ENCODE data around the gene TNFSF15.

The TNFSF15 gene

DNA sequence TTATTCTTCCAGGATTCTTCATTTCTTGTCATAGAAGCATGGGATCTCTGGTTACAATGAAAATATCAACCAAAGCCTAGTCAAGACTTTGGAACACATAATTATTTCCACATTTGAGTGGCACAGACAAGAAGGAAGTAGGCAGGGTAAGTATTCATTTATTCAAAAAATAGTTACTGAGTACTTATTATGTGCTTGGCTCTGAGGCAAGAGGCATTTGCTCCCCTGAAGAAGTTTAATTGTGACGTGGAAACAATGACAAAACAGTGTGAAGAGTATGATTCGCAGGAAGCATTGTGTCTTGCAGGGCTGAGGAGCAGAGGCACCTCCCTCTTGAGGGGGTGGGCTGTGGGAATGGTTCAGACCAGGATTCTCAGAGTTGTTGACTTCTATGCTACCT, 45.0 kb upstream of the TNFSF15 start:
- TF ChIP-seq ZFX (IDR thresholded peaks at IDR 0.05) (no peak), CTCF (conservative IDR thresholded peaks at IDR 0.05) (no peak)
- no peak overlapping the region; the same call in 1 of the 2 replicates for H3K27ac ChIP-seq

DNA sequence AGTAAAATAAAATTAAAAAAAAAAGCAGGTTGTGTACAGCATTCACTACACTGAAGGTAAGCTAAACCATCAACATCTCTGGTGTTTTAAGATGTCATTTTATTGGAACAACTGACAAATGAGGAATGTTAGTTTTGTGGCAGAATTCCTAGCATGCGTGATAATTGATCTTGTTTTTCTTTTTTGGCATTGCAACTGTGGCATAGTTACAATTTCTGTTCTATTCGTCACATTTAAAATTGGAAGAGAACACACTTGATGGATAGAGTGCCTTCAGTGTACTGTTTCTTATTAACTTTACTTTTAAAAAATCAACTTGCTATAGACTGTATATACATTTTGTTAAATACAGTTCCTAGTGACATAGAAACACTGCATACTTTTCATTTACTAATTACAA, 43.6 kb upstream of the TNFSF15 start:
- no peak overlapping the region for H3K27ac ChIP-seq
- no peak for TF ChIP-seq ZFX (IDR thresholded peaks at IDR 0.05)
- TF ChIP-seq CTCF (conservative IDR thresholded peaks at IDR 0.05), result no peak

GRCh38 chr9:114847492-114848417, 41.9 kb upstream of the TNFSF15 start:
- H3K27ac ChIP-seq, result no peak overlapping the region
- TF ChIP-seq ZFX (IDR thresholded peaks at IDR 0.05) (no peak), CTCF (conservative IDR thresholded peaks at IDR 0.05) (no peak)

DNA sequence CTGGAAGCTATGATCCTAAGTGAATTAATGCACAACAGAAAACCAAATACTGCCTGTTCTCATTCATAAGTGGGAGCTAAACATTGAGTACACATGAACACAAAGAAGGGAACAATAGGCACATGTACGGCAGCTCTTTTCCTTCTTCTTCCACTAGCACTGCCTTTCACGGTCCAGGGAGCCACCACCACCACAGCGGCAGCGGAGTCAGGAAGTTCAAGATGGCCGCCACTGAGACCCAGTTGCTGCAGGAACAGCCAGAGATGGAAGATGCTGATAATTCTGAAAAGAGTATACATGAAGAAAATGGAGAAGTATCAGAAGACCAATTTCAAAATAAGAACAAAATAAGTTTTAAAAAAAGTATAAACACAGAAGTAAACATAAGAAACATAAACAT, 39.5 kb upstream of the TNFSF15 start:
- H3K27ac ChIP-seq, result no peak overlapping the region
- TF ChIP-seq CTCF (conservative IDR thresholded peaks at IDR 0.05), result no peak
- no peak for TF ChIP-seq ZFX (IDR thresholded peaks at IDR 0.05)

GRCh38 chr9:114844766-114845165, 38.9 kb upstream of the TNFSF15 start:
- no peak overlapping the region for H3K27ac ChIP-seq
- TF ChIP-seq CTCF (conservative IDR thresholded peaks at IDR 0.05), result no peak
- TF ChIP-seq ZFX (IDR thresholded peaks at IDR 0.05), result no peak

- H3K27ac ChIP-seq, result no peak overlapping the region
- TF ChIP-seq CTCF (conservative IDR thresholded peaks at IDR 0.05) (no peak), ZFX (IDR thresholded peaks at IDR 0.05) (no peak)
These were observed 32.1 kb upstream of the TNFSF15 start for GRCh38 chr9:114837923-114838322.

DNA sequence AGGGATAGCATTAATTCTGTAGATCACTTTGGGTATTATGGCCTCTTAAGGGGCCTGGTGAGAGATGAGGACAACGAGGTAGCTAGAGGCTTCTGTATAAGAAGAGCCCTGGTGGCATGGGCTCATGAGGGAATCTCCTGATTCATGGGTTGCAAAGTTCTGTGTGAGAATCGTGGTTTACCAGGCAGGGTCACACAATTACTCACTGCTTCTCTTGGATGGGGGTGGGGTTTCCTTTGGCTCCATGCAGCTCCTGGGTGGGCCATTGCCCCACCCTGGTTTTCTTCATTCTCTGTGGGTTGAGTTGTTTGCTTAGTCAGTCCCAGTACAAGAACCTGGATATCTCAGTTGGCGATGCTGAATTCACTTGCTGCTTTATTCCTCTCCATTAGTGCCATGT, 30.9 kb upstream of the TNFSF15 start:
- H3K27ac ChIP-seq, result no peak overlapping the region
- TF ChIP-seq CTCF (conservative IDR thresholded peaks at IDR 0.05) (no peak), ZFX (IDR thresholded peaks at IDR 0.05) (no peak)

Data from C4-2B (cell line).